Mucosa of descending colon (tissue), 3 donors: ENCODE measurements around the gene KLK5. TPM values are rescaled to one million over a fixed set of nuclear protein-coding genes. Genes with fewer than 3 reads are reported as not detected.

Experiments
- ATAC-seq: fragments of 200-7000 bp; cut with Tn5 transposase; one replicate; pipeline ENCODE4 v1.9.1; 2020; ENCODE audit warnings: mild to moderate bottlenecking, moderate library complexity
- DNase-seq, 3 donors: peaks; one replicate each; pipeline ENCODE4 v3.0.0-alpha.2; 2020
- H3K36me3 ChIP-seq: fragments of 200-600 bp; one replicate; pipeline ENCODE4 v1.8.0; 2021; ENCODE audit warnings: low read depth, mild to moderate bottlenecking
- H3K4me1 ChIP-seq: fragments of 200-600 bp; one replicate; pipeline ENCODE4 v1.8.0; 2021; ENCODE audit warnings: low read depth, mild to moderate bottlenecking
- H3K4me3 ChIP-seq: fragments of 200-600 bp; one replicate; pipeline ENCODE4 v1.8.0; 2021; ENCODE audit warnings: mild to moderate bottlenecking
- H3K9me3 ChIP-seq: fragments of 200-600 bp; one replicate; pipeline ENCODE4 v1.8.0; 2021; ENCODE audit warnings: mild to moderate bottlenecking
- intact Hi-C, 2 donors: fragments of 100-400 bp; cut with DNase I in 1 of 2; cut with micrococcal nuclease in 1 of 2; formaldehyde crosslinking; loops; one replicate each; pipeline versions ENCODE4 v1.11.0 to v1.11.1; 2022; cut with DNase I, micrococcal nuclease
- total RNA-seq, 3 donors: library from RNA; stranded (reverse); fragmentation: NEBNext Ultra II Directional in 2 of 3; extraction: Animal tissue kit (Norgen Biotek cat#: 25700) in 2 of 3; gene quantifications; one replicate each; pipeline versions ENCODE4 v1.2.1 to v1.2.4, GENCODE V29; 2021 to 2023
- TF ChIP-seq, protein P1 (sequence below): fragments of 200-600 bp; IDR thresholded peaks from one replicate; pipeline ENCODE4 v1.8.0; 2022; ENCODE audit warnings: antibody characterized with exemption, mild to moderate bottlenecking
- donor health status: DM: no; HTN: no; CAD: no; lungs with moderate emphysema.
- donor health status: DM: no; HTN: no; CAD: no.
- donor health status: DM: no; HTN: yes; CAD: no.

Gene KLK5
- total RNA-seq, 3 donors from 2014 or later = not detected

DNA sequence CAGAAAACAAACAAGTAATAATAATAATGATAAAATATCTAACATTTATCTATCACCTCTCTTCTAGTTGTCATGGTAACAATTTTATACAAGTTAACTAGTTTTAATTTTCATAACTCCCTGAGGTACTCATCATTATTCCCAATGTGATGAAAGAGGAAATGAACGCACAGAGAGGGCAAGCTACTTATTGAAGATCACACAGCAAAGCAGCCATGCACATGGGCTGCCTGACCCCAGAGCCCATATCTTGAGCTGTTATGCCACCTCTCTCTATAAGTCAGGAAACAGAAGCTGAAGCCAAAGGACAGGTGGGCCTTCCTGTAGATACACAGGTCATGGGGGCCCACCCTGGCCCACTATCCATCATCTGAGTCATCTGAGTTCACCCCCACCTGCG lies 36.8 kb downstream of the KLK5 start:
- intact Hi-C loops = no loop called here
- TF ChIP-seq, protein P1, sequence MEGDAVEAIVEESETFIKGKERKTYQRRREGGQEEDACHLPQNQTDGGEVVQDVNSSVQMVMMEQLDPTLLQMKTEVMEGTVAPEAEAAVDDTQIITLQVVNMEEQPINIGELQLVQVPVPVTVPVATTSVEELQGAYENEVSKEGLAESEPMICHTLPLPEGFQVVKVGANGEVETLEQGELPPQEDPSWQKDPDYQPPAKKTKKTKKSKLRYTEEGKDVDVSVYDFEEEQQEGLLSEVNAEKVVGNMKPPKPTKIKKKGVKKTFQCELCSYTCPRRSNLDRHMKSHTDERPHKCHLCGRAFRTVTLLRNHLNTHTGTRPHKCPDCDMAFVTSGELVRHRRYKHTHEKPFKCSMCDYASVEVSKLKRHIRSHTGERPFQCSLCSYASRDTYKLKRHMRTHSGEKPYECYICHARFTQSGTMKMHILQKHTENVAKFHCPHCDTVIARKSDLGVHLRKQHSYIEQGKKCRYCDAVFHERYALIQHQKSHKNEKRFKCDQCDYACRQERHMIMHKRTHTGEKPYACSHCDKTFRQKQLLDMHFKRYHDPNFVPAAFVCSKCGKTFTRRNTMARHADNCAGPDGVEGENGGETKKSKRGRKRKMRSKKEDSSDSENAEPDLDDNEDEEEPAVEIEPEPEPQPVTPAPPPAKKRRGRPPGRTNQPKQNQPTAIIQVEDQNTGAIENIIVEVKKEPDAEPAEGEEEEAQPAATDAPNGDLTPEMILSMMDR = no peak
- ATAC-seq (no peak), DNase-seq (no peak)
- Histone ChIP-seq H3K4me1 (no peaks in the 10 kb centered on the region), H3K9me3 (no peaks in the 10 kb centered on the region), H3K4me3 (no peak overlapping the region), H3K36me3 (no peaks in the 10 kb centered on the region)

DNA sequence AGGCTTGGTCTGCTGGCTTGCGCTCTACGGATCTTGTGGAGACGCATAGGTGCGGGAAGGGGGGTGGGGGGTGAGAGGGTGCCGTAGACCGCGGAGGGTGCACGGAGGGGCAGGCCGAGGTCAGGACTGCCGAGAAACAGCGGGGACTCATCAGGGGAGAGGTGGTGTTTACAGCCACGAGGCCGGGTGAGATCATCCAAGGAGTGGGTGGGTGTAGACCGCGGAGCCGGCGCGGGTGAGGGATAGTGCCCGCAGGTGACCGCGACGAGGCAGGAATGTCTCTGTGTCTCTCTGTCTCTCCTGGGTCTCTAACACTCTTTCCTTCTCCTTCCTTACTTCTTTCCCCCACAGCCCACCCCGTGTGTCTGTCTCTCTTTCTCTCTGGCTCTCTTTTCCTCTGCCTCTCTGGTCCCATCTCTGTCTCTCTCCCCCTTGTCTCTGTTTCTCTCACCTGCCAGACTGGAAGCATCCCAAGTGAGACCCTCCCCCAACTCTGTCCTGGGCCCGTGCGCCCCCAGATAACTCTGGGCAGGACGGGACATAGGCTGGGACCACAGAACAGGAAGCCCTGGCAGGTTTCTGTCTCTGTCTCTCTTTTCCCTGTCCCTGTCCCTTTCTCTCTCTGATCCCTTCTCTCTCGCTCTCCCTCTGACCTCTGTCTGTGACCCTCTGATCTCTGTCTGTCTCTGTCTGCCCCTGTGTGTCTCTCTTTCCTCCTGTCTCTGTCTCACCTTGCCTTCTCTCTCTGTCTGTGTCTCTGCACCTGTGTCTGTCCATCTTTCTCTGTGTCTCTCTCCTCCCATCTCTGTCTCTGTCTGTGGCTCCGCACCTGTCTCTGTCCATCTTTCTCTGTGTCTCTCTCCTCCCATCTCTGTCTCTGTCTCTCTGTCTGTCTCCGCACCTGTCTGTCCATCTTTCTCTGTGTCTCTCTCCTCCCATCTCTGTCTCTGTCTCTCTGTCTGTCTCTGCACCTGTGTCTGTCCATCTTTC lies 39.8 kb downstream of the KLK5 start:
- Histone ChIP-seq H3K9me3 (no peaks in the 10 kb centered on the region), H3K4me1 (no peaks in the 10 kb centered on the region), H3K36me3 (no peaks in the 10 kb centered on the region), H3K4me3 (no peak overlapping the region)
- DNase-seq (no peak), ATAC-seq (no peak)
- intact Hi-C loops = no loop called here
- TF ChIP-seq, protein P1 = no peak

DNA sequence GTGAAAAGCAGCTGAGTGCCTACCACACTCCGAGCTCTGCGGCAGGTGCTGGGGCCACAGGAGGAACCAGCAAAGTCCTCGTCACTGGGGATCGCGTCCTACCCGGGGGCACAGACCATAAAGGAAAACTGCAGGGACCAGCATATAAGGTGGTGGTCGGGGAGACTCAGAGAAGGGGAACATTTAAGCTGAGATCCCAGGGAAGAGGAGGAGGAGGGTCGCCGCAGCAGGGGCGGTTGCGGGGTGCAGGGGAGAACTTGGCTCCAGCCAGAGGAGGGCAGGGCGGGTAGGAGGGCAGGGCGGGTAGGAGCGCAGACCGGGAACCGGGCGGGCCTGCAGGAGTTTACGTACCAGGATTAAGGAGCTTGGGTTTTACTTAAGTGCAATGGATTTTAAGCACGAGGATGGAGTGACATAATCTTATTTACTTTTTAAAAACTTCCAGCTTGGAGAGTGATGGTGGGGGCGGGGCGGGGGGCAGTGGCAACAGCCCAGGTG lies 40.7 kb downstream of the KLK5 start:
- DNase-seq = no peak
- ATAC-seq = no peak
- H3K4me1 ChIP-seq = no peaks in the 10 kb centered on the region
- TF ChIP-seq, protein P1 = no peak
- intact Hi-C loops = no loop called here
- H3K4me3 ChIP-seq = no peak overlapping the region
- H3K36me3 ChIP-seq = no peaks in the 10 kb centered on the region
- H3K9me3 ChIP-seq = no peaks in the 10 kb centered on the region

DNA sequence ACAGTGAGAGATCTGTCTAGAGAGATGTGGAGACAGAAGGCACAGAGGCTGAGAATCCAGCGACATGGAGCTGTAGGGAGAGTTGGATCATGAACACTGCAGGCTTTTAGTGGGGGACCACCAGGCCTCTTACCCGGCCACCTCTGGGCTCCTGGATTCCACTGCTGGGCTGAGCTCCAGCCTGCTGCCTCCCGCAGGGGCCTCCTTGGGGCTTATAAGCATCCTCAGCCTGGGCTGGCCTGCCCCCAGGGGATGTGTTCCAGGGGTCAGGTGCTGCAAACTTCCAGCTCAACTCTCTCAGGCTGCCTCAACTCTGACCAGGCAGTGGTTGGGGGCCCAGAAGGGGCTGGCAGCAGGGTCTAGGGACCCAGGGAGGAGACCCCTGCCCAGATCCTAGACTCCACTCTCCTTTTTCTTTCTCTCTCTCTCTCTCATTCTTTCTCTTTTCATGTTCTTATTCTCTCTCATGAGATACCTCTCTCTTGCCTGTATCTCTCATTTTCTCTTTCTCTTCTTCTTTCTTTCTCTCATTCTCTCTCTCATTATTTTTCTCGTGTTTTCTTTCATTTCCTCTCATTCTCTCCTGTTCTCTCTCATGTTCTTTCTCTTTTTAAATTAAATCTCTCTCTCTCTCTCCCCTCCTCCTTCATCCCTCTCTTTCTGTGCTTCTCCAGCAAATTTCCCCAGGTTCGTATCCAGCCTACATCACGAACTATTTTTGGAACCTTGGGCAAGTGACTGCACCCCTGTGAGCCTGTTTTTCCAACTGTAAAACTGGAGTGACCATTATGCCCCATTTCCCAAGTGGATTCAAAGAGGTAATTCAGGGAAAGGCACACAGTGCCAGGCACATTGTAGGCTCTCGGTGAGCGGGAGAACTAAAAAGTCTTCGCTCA lies 41.4 kb downstream of the KLK5 start, which contains the start of gene KLK4:
KLK4 (minus strand) TSS at position 190 of the 896 bp plus-strand sequence. CDS start 657 bp downstream, outside the sequence.
- DNase-seq (no peak), ATAC-seq (no peak)
- Histone ChIP-seq H3K4me3 (no peak within 1 kb of the TSS), H3K9me3 (no peaks in the 10 kb centered on the region), H3K36me3 (no peaks in the 10 kb centered on the region), H3K4me1 (no peaks in the 10 kb centered on the region)
- intact Hi-C loops = no loop called here
- TF ChIP-seq, protein P1 = no peak

DNA sequence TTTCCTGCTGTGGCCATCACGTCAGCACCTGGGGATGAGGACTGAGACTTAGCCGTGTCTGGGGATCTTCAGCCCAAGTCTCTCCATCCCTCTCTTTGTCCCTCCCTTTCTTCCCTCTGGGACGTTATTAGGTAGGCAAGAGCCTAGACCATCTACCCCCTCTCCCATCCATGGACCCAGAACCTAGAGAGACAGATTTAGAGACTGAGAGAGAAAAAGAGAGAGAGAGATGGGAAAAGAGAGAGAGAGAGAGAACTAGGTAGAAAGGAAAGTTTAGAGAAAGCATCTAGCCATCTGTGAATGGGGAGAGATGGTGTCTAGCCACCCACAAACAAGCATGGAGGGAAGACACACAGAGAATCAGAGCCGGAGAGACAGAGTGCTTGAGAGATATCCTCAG lies 42.1 kb downstream of the KLK5 start:
- Histone ChIP-seq H3K9me3 (no peaks in the 10 kb centered on the region), H3K36me3 (no peaks in the 10 kb centered on the region), H3K4me1 (no peaks in the 10 kb centered on the region), H3K4me3 (no peak overlapping the region)
- ATAC-seq (no peak), DNase-seq (no peak)
- TF ChIP-seq, protein P1 = no peak
- intact Hi-C loops = no loop called here
